ENCODE measurements around the gene GRN. TPM values are rescaled to one million over a fixed set of nuclear protein-coding genes. Genes with fewer than 3 reads are reported as not detected.

The GRN gene
- total RNA-seq, 1 donor from 2014 or later = 88.7 TPM

DNA sequence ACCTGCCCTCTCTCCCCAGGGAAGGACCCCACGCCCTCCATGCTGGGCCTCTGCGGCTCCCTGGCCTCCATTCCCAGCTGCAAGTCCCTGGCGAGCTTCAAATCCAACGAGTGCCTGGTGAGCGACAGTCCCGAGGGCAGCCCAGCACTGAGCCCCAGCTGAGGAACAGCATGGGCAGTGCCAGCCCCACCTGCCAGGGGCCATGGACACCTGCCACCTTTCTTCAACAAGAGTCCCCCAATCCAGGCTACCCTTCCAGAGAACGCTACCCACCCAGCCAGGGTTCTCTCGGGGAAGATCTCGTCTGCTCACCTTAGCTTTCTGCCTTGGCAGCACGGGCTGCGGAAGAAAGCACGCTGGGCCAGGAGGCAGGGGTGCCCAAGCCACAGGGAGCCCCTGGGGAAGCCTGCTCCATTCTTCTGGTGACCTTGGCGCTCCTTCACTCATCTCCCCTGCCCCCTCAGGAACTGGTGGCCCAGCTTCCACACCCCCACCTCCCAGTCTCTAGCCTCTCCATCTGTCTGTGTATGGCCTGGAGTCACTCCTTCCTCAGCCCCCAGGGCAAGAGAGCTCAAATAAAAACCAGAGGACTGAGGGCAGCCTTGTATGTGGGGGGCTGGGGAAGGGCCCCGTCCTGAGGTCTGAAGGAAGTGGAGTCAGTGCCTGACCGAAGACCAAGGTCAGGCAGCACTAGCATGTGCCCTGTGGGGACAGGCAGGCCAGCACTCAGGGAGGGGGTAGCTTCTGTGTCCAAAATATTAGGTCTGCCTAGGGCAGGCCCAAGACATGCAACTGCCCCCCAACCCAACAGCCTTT is 26.8 kb upstream of the GRN start:
- H3K4me1 Mint-ChIP-seq (ENCODE audit: low read depth, unreplicated experiment) = peaks cover 14% of the 10 kb centered on the region
- DNase-seq = no peak
- H3K9me3 Mint-ChIP-seq (ENCODE audit: unreplicated experiment) = peaks cover 21% of the 10 kb centered on the region
- TF ChIP-seq, protein P1, sequence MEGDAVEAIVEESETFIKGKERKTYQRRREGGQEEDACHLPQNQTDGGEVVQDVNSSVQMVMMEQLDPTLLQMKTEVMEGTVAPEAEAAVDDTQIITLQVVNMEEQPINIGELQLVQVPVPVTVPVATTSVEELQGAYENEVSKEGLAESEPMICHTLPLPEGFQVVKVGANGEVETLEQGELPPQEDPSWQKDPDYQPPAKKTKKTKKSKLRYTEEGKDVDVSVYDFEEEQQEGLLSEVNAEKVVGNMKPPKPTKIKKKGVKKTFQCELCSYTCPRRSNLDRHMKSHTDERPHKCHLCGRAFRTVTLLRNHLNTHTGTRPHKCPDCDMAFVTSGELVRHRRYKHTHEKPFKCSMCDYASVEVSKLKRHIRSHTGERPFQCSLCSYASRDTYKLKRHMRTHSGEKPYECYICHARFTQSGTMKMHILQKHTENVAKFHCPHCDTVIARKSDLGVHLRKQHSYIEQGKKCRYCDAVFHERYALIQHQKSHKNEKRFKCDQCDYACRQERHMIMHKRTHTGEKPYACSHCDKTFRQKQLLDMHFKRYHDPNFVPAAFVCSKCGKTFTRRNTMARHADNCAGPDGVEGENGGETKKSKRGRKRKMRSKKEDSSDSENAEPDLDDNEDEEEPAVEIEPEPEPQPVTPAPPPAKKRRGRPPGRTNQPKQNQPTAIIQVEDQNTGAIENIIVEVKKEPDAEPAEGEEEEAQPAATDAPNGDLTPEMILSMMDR (IDR thresholded peaks at IDR 0.05; ENCODE audit: partially characterized antibody, unreplicated experiment) = no peak
- H3K27me3 Mint-ChIP-seq (ENCODE audit: unreplicated experiment) = peaks cover 14% of the 10 kb centered on the region
- H3K27ac Mint-ChIP-seq (ENCODE audit: unreplicated experiment) = no peak overlapping the region
- H3K36me3 Mint-ChIP-seq (ENCODE audit: unreplicated experiment) = peaks cover 17% of the 10 kb centered on the region
- H3K4me3 Mint-ChIP-seq (ENCODE audit: unreplicated experiment) = peak overlapping the region; percentile 30

DNA sequence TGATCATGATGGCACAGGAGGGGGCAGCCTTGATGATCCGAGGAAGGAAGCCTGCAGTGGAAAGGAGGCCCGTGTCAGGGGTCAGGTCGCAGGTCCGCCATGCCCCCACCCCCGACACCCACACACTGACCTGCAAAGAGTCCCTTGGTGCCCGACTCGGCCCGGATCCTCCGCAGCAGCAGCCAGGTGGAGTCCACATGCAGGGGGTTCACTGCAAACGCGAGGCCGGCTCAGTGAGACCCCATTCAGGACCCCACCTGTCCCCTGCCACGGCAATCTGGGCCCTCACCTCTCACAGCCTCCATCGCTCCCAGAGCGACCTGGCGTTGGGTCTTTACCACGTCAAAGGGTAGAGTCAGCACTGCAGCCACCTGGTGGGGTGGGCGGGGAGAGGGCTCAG is 25.0 kb upstream of the GRN start:
- H3K36me3 Mint-ChIP-seq (ENCODE audit: unreplicated experiment) = peaks cover 12% of the 10 kb centered on the region
- peaks cover 18% of the 10 kb centered on the region for H3K9me3 Mint-ChIP-seq (ENCODE audit: unreplicated experiment)
- peaks cover 15% of the 10 kb centered on the region for H3K27me3 Mint-ChIP-seq (ENCODE audit: unreplicated experiment)
- peaks cover 11% of the 10 kb centered on the region for H3K4me1 Mint-ChIP-seq (ENCODE audit: low read depth, unreplicated experiment)
- H3K27ac Mint-ChIP-seq (ENCODE audit: unreplicated experiment) = no peak overlapping the region
- DNase-seq = no peak
- TF ChIP-seq, protein P1 (IDR thresholded peaks at IDR 0.05; ENCODE audit: partially characterized antibody, unreplicated experiment) = no peak
- no peak overlapping the region for H3K4me3 Mint-ChIP-seq (ENCODE audit: unreplicated experiment)

DNA sequence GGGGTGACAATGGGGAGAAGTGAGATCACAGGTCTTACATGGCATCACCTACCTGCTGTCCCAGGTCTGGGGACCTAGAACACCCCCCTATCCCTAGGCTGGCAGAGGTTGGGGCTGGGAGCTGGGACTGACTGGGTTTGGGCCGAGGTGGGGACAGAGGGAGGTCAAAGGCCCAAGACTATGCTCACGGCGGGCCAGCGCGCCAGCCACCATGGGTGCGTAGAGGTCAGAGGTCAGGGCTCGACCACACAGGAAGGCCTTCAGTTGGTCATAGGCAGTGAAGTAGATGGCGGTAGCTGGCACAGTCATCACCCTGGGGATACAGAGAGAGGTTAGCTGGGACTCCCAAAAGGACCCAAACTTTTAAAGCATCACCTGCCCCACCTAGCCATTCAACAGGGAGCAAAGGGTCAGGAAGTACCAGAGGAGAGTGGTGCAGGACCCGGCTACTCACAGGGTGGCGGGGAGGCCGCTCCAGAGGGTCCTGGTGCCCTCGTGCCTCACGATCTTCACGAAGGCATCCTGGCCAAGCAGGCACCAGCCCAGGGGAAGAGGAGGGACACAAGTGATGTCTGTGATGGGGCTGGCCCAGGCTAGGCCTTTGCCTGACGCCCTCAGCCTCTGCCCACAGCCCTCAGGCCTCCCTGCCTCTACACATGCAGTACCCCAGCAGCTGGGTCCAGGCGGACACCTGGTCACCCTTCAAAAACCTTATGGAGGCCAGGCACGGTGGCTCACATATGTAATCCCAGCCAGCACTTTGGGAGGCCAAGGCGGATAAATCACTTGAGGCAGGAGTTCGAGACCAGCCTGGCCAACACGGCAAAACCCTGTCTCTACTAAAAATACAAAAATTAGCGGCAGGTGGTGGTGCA is 23.6 kb upstream of the GRN start:
- Mint-ChIP-seq H3K27me3 (ENCODE audit: unreplicated experiment) (peaks cover 14% of the 10 kb centered on the region), H3K27ac (ENCODE audit: unreplicated experiment) (no peak overlapping the region), H3K4me1 (ENCODE audit: low read depth, unreplicated experiment) (peaks cover 3% of the 10 kb centered on the region), H3K36me3 (ENCODE audit: unreplicated experiment) (peaks cover 6% of the 10 kb centered on the region), H3K9me3 (ENCODE audit: unreplicated experiment) (peaks cover 17% of the 10 kb centered on the region), H3K4me3 (ENCODE audit: unreplicated experiment) (no peak overlapping the region)
- no peak for DNase-seq
- TF ChIP-seq, protein P1 (IDR thresholded peaks at IDR 0.05; ENCODE audit: partially characterized antibody, unreplicated experiment) = no peak

DNA sequence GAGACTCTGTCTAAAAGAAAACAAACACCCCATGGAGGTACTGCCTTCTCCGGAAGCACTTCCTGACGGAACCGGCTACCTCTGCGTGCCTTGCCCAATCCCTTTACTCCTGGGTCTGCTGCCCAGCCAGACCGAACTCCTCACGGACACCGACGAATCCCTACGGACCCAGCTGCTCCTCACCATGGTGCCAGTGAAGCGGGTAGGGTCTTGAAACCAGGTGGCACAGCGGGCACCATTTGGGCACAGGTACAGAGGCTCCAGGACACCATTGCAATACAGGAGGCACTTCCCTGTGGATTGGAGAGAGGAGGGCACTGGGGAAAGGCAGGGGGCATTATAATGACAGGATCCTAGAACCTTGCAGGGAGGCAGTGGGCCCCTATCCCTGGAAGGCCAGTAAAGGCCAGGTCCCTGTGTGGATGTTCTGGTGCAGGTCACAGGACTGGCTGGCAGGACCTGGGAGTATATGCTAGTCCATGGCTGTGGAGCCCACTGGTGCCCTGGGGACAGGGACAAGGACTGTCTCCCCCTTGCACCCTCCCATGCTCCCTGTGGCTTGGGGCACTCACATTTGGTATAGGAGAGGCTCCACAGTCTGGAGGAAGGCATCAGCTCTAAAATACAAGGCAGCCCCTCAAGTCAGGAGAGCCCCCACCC is 22.7 kb upstream of the GRN start:
- Mint-ChIP-seq H3K4me1 (ENCODE audit: low read depth, unreplicated experiment) (peaks cover 4% of the 10 kb centered on the region), H3K4me3 (ENCODE audit: unreplicated experiment) (no peak overlapping the region), H3K36me3 (ENCODE audit: unreplicated experiment) (peaks cover 3% of the 10 kb centered on the region), H3K9me3 (ENCODE audit: unreplicated experiment) (peaks cover 18% of the 10 kb centered on the region), H3K27ac (ENCODE audit: unreplicated experiment) (no peak overlapping the region), H3K27me3 (ENCODE audit: unreplicated experiment) (peaks cover 13% of the 10 kb centered on the region)
- DNase-seq = no peak
- TF ChIP-seq, protein P1 (IDR thresholded peaks at IDR 0.05; ENCODE audit: partially characterized antibody, unreplicated experiment) = no peak
